CD14-positive monocyte (primary cell): Measurements from ENCODE around the gene SDR39U1. TPM values are rescaled to one million over a fixed set of nuclear protein-coding genes. Genes with fewer than 3 reads are reported as not detected.
A peak's percentile ranks its signal among the peaks of the same experiment; 100 is the strongest.

Experiments
- DNase-seq, 3 donors: peaks; one replicate each; pipeline ENCODE4 v3.0.0-alpha.2; 2011 to 2022
- H2AFZ ChIP-seq: 2 replicates; pipeline ENCODE4 v1.6.0; 2012; ENCODE audit warnings: mild to moderate bottlenecking, low read depth, low read length, inconsistent platforms; ENCODE audit not compliant: insufficient read depth, poor library complexity, severe bottlenecking
- H3K27ac ChIP-seq, 2 donors: 1 replicate in 1 of 2; 2 replicates in 1 of 2; pipeline ENCODE4 v1.5.1; 2012 to 2013; ENCODE audit warnings: low read length in 2 of 2, control low read depth in 1 of 2, inconsistent platforms in 1 of 2, low read depth in 1 of 2, mild to moderate bottlenecking in 1 of 2
- H3K27me3 ChIP-seq, 2 donors: one replicate each; pipeline versions ENCODE4 v1.6.0 to v1.6.1; 2011 to 2013; ENCODE audit warnings: low read length in 2 of 2; ENCODE audit not compliant: control insufficient read depth in 2 of 2, insufficient read depth in 2 of 2
- H3K36me3 ChIP-seq, 2 donors: replicated peaks in 1 of 2; 1 replicate in 1 of 2; 2 replicates in 1 of 2; pipeline versions ENCODE4 v1.5.1 to v1.6.1; 2012 to 2013; ENCODE audit warnings: low read length in 2 of 2, control low read depth in 1 of 2, inconsistent platforms in 1 of 2, mild to moderate bottlenecking in 1 of 2; ENCODE audit not compliant: insufficient read depth in 2 of 2, control insufficient read depth in 1 of 2
- H3K4me1 ChIP-seq, 2 donors: 1 replicate in 1 of 2; 2 replicates in 1 of 2; pipeline versions ENCODE4 v1.5.1 to v1.6.1; 2012 to 2013; ENCODE audit warnings: low read length in 2 of 2, control low read depth in 1 of 2, inconsistent platforms in 1 of 2, mild to moderate bottlenecking in 1 of 2, moderate library complexity in 1 of 2; ENCODE audit not compliant: insufficient read depth in 2 of 2, control insufficient read depth in 1 of 2
- H3K4me2 ChIP-seq: replicated peaks from 2 replicates; pipeline ENCODE3; 2012; ENCODE audit warnings: low read length, moderate library complexity, mild to moderate bottlenecking; ENCODE audit not compliant: poor library complexity, severe bottlenecking; ENCODE audit errors: extremely low read depth
- H3K4me3 ChIP-seq, 3 experiments: fragments of 200-600 bp in 1 of 3; sonication (generic) in 1 of 3; replicated peaks in 1 of 3; 1 replicate in 2 of 3; 2 replicates in 1 of 3; pipeline ENCODE4 v1.5.1; 2011 to 2013; ENCODE audit warnings: low read length in 3 of 3, mild to moderate bottlenecking in 3 of 3, control low read depth in 2 of 3, low read depth in 2 of 3, inconsistent platforms in 1 of 3, moderate library complexity in 1 of 3
- H3K79me2 ChIP-seq: 2 replicates; pipeline ENCODE4 v1.6.0; 2012; ENCODE audit warnings: mild to moderate bottlenecking, control low read depth, inconsistent platforms, low read length, moderate library complexity; ENCODE audit not compliant: insufficient read depth
- H3K9ac ChIP-seq: 2 replicates; pipeline ENCODE4 v1.6.0; 2017; ENCODE audit warnings: low read length, mild to moderate bottlenecking; ENCODE audit not compliant: insufficient read depth, poor library complexity, severe bottlenecking
- H3K9me3 ChIP-seq, 2 donors: replicated peaks in 1 of 2; 1 replicate in 1 of 2; 2 replicates in 1 of 2; pipeline versions ENCODE4 v1.5.1 to v1.6.1; 2012 to 2013; ENCODE audit warnings: low read length in 2 of 2, control low read depth in 1 of 2; ENCODE audit not compliant: control insufficient read depth in 1 of 2, insufficient read depth in 1 of 2
- H4K20me1 ChIP-seq: 2 replicates; pipeline ENCODE4 v1.6.0; 2012; ENCODE audit warnings: mild to moderate bottlenecking, low read length, control low read depth, moderate library complexity; ENCODE audit not compliant: insufficient read depth
- H3K27ac Mint-ChIP-seq, 7 donors: one replicate each; pipeline ENCODE4 v1.8.0; 2020; ENCODE audit warnings: mild to moderate bottlenecking in 7 of 7, mixed read lengths in 7 of 7, moderate library complexity in 6 of 7, inconsistent platforms in 2 of 7
- H3K27me3 Mint-ChIP-seq, 3 donors: one replicate each; pipeline ENCODE4 v1.8.0; 2021 to 2022; ENCODE audit warnings: low read depth in 3 of 3, mild to moderate bottlenecking in 3 of 3, mixed read lengths in 3 of 3, moderate library complexity in 3 of 3, inconsistent platforms in 1 of 3
- H3K36me3 Mint-ChIP-seq, 2 donors: one replicate each; pipeline ENCODE4 v1.8.0; 2020; ENCODE audit warnings: mixed read lengths in 2 of 2, inconsistent platforms in 1 of 2, mild to moderate bottlenecking in 1 of 2
- H3K4me1 Mint-ChIP-seq: one replicate; pipeline ENCODE4 v1.8.0; 2020; ENCODE audit warnings: mild to moderate bottlenecking, mixed read lengths
- H3K4me3 Mint-ChIP-seq, 2 donors: one replicate each; pipeline ENCODE4 v1.8.0; 2020; ENCODE audit warnings: mild to moderate bottlenecking in 2 of 2, mixed read lengths in 2 of 2, moderate library complexity in 1 of 2
- H3K9me3 Mint-ChIP-seq, 7 donors: one replicate each; pipeline ENCODE4 v1.8.0; 2020 to 2022; ENCODE audit warnings: mixed read lengths in 7 of 7, mild to moderate bottlenecking in 6 of 7, moderate library complexity in 6 of 7, inconsistent platforms in 2 of 7
- CTCF ChIP-seq: fragments of 200-600 bp; IDR thresholded peaks from one replicate; pipeline ENCODE4 v1.8.0; 2022; ENCODE audit warnings: antibody characterized with exemption, mild to moderate bottlenecking
- WGBS: methylation state at CpG from one replicate; pipeline ENCODE4 v1.1.5; 2013; ENCODE audit warnings: missing lambda C conversion rate; ENCODE audit not compliant: insufficient coverage; 5-methylcytosine and 5-hydroxymethylcytosine counted together
- intact Hi-C, 2 donors: fragments of 100-400 bp; cut with micrococcal nuclease; formaldehyde crosslinking; loops; one replicate each; pipeline versions ENCODE4 v1.15.0 to v1.15.1; 2023
- polyA plus RNA-seq, 3 donors: library from polyadenylated mRNA; depleted of rRNA in 1 of 3; unstranded in 2 of 3; stranded (reverse) in 1 of 3; fragments of 300-500 nt in 2 of 3; fragments of >200 nt in 1 of 3; fragmentation: Illumina TruSeq in 2 of 3; gene quantifications; 1 replicate in 2 of 3; 2 replicates in 1 of 3; pipeline ENCODE4 v1.2.3, GENCODE V29; 2012 to 2021

Gene SDR39U1
- polyA plus RNA-seq, 3 donors = 37.3 to 110 (median 39.2) TPM

- Mint-ChIP-seq H3K27ac (no peak overlapping the region), H3K4me3 (no peak overlapping the region), H3K36me3 (no peaks in the 10 kb centered on the region), H3K27me3 (peaks cover 5 to 10% (median 9%) of the 10 kb centered on the region in 3 donors), H3K4me1 (peaks cover 18% of the 10 kb centered on the region), H3K9me3 (no peaks in the 10 kb centered on the region)
- intact Hi-C loops = no loop called here
- 71% methylated on average over 1 of the region's 3 CpGs for WGBS
- Histone ChIP-seq H3K4me3 (no peak overlapping the region), H3K4me1 (peaks cover 18 to 33% of the 10 kb centered on the region in 2 donors), H3K4me2 (no peak overlapping the region), H2AFZ (no peak overlapping the region), H3K9ac (no peak overlapping the region), H3K27me3 (no peaks in the 10 kb centered on the region), H3K36me3 (no peaks in the 10 kb centered on the region), H4K20me1 (peaks cover 3% of the 10 kb centered on the region), H3K9me3 (no peaks in the 10 kb centered on the region), H3K27ac (no peak overlapping the region), H3K79me2 (peaks cover 7% of the 10 kb centered on the region)
- no peak for TF ChIP-seq CTCF
- DNase-seq = peak in 1 of 3 donors; percentile 50
These were observed 16.9 kb downstream of the SDR39U1 start for GRCh38 chr14:24425704-24426103.

- no peaks in the 10 kb centered on the region for H3K36me3 ChIP-seq
- no peaks in the 10 kb centered on the region for H4K20me1 ChIP-seq
- no peak overlapping the region for H3K4me3 ChIP-seq
- intact Hi-C loops = no loop called here
- no peaks in the 10 kb centered on the region for H3K36me3 Mint-ChIP-seq
- no peak for DNase-seq
- H3K9me3 ChIP-seq = no peaks in the 10 kb centered on the region
- H3K79me2 ChIP-seq = no peaks in the 10 kb centered on the region
- no peak overlapping the region for H3K27ac ChIP-seq
- peaks cover 14 to 29% (median 27%) of the 10 kb centered on the region in 3 donors for H3K27me3 Mint-ChIP-seq
- H3K9ac ChIP-seq = no peak overlapping the region
- H3K27ac Mint-ChIP-seq = no peak overlapping the region
- no peak overlapping the region for H3K4me2 ChIP-seq
- peaks cover 2 to 5% of the 10 kb centered on the region in 2 donors for H3K27me3 ChIP-seq
- 36% methylated on average over 8 of the region's 12 CpGs for WGBS
- H3K4me3 Mint-ChIP-seq = no peak overlapping the region
- H3K9me3 Mint-ChIP-seq = no peaks in the 10 kb centered on the region
- H2AFZ ChIP-seq = peak overlapping the region; percentile 20
- peaks cover 8 to 17% of the 10 kb centered on the region in 2 donors for H3K4me1 ChIP-seq
- H3K4me1 Mint-ChIP-seq = peaks cover 11% of the 10 kb centered on the region
- TF ChIP-seq CTCF = no peak
These were observed 19.6 kb downstream of the SDR39U1 start for GRCh38 chr14:24422694-24423601.
